NCI-H69 (cell line): ENCODE results near the gene ZYX.

ENCODE experiments used
- DNase-seq: peaks from one replicate; lab custom pipeline; 2025; lab: John Stamatoyannopoulos, UW

ZYX gene

DNA sequence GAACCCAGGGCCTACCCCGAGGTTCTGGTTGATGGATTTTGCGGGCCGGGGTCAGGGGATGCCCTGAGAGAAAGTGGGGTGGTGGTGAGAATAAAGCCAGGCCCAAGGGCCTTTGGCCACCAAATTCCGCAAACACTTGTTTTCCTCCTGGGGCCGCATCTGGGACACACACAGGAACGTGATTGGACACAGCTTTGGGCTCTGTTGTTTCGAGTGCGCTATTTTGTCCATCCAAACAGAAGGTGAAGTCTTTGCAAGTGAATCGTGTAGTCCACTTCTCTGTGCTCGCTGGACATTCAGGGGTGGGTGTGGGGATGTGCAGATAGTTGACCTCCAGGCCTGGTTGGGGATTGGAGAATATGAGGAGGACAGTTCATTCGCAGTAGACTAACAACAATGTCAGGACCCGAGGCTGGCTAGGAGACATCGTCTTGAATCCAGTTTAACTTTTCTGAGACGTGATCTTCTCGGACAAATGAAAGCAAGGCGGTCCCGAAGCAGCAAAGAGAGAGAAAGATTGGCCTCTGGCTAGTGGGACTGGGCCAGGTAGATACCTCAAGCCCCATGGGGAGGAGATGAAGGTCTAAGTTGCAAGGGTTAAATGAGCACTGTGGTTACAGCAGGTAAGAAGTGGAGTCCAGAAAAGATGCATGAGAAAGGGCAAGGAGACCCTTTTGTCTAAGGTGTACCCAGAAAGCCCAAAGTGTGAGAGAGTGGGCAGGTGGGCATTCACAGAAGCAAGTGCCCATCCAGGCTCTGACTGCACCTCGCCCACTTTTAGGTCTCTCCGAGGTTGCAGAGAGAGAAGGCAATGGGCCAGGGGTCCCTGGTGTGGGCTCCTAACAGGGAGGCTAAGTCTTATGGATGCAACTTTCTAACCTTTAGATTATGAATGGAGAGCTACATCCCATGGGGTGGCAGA lies 17.9 kb upstream of the ZYX start:
- DNase-seq = no peak

DNA sequence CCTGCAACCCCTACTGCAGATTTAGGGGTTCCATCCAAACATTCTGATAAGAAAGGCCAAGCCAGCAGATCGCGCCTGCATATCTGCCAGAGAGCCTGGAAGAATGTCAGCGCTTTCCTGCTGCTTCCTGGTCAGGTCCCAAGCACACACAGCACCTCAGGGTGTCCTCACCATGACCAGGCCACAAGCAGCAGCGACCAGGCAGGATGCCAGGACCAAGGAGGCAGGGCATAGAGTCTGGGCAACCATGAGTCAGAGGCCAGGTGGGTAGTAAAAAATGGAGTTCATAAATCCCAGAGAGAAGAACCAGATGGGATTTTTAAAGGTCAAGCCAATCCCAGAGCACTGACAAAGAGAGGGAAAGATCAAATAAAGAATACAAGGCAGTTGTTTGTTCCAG lies 13.2 kb upstream of the ZYX start:
- peak; percentile 35 for DNase-seq

DNA sequence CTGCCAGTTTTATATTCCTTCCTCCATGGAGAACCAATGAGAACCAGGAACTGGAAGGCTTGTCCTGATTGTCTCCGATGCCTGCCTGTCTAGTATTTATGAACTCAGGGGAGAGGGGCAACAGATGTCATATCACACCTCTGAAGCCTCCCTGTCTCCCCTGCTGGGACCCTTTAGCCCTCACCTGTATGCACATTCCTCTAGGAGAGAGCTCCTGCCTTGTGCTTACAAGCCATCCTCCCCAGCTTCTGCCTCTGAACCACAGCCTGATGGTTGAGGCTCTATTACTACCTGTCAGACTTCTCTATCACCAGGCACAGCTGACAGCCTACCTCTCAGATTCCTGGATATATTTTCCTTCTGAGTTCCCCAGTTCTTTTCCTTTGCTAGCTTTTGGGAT lies 12.8 kb upstream of the ZYX start:
- peak; percentile 31 for DNase-seq

DNA sequence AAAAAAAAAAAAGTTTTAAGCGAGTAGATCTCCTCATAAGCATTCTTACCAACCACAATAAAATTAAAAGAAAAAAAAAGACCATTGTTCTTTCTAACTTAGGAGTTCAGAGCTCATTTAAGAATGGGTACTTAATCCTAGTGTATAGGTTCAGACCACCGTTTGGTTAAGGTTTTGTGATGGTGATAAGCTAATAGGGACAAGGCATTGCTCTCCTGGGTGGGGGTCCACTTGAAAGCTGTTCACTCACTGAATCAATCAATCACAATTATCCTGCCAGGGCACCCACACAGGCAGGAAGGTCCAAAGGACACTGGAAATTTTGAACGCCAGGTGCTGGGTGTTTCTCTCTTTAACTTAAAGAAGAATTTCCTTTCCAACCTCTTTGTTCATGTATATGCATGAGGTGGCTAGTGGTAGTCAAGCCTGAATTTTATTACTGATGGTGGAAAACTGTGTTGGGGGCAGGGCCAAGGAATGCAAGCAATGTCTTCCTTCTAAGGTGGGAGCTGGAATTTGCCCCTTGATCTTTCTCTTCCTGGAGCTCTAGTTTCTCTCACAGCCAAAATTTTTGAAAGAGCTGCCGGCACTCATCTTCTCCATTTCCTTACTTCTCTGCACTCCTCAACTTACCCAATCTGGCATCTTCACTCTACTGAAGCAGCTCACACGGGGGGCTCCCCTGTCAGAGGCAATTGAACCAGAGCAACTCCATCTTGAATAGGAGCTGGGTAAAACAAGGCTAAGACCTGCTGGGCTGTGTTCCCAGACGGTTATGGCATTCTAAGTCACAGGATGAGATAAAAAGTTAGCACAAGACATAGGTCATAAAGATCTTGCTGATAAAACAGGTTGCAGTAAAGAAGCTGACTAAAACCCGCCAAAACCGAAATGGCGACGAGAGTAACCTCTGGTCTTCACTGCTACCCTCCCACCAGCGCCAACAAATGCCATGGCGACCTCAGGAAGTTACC lies 11.2 kb upstream of the ZYX start:
- no peak for DNase-seq

DNA sequence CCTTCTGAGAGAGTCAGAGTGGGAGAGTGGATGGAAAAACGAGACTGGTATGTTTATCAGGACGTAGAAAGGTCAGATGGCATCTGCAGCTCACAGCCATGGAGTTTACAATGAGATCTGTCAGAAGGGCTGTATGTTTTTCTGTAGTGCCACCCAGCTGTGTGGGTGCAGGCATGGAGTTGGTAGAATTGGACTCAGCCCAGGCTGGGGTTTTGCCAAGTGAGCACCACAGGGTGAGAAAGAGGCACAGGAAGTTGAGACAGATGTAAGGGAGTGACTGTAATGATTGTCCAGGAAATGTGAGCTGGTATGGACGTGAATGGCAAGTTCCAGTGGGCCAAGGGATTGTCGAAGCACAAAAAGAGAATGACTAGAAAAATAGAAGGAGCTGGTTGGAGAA lies 9.1 kb upstream of the ZYX start:
- peak; percentile 72 for DNase-seq

DNA sequence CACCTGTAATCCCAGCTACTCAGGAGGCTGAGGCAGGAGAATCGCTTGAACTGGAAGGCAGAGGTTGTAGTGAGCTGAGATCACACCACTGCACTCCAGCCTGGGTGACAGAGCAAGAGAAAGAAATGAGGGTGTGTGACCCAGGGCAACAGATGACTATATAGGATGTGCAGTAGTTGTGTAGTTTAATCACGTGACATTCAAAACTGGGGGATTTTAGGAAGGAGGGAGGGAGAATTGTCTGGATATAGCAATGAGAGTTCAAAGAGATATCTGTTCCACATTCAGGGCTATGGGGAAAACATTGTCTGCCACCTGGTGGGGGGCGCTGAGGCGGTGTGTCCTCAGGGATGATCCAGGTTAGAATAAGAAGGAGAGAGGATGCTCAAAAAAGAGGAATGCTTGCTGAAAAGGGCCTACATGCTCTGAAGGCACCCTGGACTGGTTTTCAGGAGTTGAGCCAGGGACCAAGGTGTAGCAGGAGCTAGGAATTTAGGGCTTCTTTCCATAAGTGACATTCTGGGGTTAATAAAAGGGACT lies 7.8 kb upstream of the ZYX start:
- no peak for DNase-seq

DNA sequence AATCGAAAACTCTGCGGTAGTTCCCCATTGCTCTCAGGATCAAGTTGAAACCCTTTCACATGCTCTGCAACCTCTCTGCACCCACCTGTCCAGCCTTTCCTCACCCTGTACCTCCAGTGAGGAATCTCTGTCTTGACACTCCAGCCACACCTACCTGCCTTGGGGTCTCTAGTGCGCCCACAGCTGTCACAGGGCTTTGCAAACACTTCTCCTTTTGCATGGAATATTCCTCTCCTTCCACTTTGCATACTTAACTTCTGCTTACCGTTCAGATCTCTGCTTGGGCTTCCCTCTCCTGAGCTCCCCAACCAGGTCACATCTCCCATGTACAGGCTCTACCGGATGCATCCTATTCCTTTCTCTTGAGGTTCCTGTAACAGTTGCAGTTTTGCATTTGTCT lies 6.6 kb upstream of the ZYX start:
- no peak for DNase-seq

DNA sequence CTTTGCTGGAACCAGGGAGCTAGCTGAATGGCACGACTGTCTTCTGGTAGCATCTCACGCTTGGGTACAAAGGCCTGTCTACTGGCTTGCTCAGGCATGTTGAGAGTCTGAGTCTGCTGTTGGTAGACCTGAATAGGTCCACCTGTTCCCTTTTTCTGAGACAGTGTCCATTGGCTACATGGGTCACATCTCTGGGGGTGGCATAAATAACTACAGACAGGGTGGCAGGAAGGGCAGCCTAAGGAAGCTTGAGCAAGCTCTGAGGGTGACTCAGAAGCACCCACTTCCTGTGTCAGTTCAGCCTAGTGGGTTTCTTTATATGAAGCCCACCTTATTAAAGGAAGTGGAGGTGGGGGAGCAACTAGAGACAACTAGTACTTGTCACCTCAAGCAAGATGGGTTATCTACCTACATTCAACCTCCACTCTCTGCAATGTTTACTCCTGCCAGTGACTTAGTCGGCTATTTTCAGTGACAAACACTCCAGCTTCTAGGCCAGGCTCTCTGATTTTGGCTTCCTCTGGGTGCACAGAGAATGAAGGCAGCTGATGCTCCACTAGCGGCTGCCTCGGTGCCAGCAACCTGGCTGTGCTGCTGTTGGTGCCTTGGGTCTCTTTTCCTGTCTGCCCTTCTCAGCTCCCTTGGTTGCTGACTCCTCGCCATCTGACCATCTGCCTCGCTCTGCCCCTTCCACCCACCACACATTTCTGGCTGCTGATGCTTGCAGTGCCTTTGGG lies 5.7 kb upstream of the ZYX start:
- DNase-seq = no peak

DNA sequence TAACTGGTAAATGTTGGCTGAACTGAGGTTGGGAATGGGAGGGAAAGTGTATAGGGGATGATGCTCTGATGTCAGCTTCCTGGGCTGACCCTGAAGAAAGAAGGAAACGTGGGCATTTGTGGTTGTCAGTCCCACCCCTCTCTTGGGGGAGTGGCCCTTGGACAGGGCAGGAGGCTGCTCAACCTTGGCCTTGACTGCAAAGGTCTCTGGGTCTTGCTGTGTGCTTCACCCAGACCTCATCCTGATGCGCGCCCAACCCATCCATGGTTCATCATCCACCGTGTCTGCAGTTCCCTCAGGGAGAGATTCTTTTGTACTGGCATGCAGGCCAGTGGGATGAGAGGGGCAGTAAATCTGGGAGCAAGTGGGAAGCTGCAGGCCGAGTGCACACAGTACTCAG lies 4.7 kb upstream of the ZYX start:
- DNase-seq = no peak

DNA sequence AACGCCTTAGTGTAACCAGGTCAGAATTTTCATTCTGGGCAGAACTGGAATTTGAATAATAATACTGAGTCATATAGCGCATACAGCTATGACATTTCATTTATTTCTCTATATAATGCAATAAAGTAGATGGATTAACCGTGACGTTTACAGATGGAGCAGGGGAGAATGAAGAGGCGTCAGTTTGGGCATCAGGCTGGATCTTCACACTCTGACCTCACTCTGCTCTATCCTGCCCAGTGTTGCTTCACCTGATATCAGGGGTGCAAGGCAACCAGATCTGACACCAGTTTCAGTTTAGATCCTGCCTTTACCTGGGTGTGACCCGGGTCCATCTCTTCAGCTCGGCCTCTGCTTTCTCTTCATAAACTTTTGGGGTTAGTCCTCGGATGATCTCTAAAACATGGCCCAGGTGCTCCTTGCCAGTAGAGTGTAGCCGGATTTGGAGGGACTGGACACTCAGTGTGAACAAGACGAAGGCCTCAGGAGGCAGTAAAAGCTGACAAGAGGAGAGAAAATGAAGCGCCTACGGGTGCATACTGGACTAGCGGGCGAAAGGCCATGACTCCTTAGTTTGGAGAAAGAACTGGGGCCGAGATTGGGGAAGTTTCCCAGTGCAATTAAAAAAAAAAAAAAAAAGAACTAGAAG lies 1.4 kb upstream of the ZYX start:
- no peak for DNase-seq

DNA sequence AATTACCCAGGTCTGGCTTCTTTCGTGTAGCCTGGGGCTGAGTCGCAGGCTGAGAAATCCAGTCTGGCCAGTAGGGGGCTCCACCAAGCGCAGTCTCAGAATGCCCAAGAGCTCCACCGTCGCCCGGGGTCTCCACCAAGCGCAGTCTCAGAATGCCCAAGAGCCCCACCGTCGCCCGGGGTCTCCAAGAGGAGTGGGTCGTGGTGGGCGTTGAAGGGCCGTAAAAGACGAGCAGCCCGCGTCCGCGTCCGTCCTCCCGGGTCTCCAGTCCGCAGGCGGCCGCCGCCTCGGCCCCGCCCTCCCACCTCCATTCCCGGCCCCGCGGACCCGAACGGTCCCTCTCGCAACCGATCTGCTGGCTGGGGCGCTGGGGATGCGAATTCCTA lies 892 bp upstream of the ZYX start:
- DNase-seq = peak; percentile 82

DNA sequence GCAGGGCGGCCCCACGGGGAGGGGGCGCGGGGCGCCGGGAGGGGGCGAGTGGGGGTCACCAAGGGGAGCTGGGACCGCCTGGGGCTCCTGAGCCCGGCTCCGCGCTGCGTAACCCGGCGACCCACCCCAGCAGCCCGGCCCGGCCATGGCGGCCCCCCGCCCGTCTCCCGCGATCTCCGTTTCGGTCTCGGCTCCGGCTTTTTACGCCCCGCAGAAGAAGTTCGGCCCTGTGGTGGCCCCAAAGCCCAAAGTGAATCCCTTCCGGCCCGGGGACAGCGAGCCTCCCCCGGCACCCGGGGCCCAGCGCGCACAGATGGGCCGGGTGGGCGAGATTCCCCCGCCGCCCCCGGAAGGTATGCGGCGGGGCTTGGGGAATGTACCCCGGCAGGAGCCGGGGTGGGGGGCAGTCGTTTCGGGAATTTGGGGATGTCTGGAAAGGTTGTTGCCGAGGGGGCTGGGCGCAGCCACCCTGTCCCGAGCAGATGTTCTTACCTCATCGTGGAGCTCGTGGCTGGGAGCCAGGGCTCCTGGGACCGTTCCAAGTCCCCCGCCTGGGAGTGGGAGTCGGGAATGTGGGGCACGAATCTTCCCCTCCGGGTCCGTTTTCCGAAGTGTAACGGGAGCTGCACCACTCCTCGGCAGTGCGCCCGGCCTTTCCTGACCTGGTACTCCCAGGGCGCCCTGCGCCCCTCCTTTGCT lies 431 bp downstream of the ZYX start:
- peak; percentile 74 for DNase-seq

DNA sequence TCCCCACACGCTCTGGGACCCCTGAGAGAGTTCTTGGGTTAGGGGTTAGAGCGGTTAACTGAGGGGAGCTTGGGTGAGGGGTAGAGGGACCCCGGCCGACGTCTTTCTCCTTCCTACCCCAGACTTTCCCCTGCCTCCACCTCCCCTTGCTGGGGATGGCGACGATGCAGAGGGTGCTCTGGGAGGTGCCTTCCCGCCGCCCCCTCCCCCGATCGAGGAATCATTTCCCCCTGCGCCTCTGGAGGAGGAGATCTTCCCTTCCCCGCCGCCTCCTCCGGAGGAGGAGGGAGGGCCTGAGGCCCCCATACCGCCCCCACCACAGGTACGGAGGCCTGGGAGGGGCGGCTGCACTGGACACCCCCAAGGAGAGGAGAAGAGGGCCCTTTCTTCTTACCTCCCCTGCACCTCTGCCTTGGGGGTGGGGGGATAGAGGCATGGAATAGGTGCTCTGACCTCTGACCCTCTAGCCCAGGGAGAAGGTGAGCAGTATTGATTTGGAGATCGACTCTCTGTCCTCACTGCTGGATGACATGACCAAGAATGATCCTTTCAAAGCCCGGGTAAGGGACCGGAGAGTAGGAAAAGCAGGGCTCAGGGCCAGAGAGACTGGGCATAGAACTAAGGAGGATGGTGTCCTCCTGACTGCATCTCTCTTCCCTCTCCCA lies 1.1 kb downstream of the ZYX start:
- no peak for DNase-seq

DNA sequence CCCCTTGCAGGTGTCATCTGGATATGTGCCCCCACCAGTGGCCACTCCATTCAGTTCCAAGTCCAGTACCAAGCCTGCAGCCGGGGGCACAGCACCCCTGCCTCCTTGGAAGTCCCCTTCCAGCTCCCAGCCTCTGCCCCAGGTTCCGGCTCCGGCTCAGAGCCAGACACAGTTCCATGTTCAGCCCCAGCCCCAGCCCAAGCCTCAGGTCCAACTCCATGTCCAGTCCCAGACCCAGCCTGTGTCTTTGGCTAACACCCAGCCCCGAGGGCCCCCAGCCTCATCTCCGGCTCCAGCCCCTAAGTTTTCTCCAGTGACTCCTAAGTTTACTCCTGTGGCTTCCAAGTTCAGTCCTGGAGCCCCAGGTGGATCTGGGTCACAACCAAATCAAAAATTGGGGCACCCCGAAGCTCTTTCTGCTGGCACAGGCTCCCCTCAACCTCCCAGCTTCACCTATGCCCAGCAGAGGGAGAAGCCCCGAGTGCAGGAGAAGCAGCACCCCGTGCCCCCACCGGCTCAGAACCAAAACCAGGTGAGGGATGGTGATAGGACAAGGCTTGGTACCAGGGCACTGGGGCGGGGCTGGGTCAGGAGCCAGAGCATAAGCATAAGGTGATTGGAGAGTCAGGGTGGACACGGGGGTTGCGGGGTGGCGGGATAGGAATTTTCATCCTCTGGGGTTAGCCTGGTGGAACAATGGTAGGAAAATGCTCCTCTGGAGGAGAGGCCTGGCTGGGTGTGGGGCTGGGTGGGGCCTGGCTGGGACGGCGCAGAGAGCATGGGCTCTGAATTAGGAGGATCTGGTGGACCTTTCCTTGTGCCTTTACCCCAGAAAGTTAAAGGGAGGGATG lies 1.9 kb downstream of the ZYX start:
- DNase-seq = no peak

DNA sequence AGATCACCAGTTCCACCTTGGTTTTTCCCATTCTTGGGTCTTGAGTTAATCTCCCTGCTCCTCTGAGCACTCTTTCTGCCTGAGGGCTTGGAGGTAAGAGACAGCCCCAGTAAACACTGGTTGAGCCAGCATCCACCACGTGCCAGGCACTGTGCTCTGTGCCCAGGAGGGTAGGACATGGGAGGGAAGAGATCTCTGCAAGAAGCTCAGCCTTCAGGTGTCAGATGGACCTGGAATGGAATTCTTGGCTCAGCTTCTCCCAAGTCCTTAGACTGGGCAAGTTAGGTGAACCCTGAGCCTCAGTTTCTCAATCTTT lies 2.5 kb downstream of the ZYX start:
- DNase-seq = no peak

DNA sequence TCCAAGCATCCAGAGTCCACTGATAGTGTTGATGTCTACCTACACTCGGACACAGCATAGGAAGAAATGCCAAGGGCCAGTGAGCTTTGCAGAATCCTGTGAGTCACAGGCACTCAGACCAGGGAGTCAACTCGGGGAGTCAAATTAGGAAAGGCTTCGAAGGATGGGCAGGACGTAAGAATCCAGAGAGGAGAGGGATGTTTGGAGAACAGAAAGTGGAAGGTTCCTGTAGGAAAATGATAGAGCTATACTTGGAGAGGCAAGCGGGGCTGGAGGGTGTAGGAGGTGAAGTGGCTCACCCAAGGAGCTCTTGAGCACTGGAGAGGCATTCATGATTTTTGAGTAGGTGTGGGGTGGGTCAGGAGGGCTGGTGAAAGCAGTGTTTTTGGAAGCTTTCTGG lies 3.0 kb downstream of the ZYX start:
- no peak for DNase-seq

DNA sequence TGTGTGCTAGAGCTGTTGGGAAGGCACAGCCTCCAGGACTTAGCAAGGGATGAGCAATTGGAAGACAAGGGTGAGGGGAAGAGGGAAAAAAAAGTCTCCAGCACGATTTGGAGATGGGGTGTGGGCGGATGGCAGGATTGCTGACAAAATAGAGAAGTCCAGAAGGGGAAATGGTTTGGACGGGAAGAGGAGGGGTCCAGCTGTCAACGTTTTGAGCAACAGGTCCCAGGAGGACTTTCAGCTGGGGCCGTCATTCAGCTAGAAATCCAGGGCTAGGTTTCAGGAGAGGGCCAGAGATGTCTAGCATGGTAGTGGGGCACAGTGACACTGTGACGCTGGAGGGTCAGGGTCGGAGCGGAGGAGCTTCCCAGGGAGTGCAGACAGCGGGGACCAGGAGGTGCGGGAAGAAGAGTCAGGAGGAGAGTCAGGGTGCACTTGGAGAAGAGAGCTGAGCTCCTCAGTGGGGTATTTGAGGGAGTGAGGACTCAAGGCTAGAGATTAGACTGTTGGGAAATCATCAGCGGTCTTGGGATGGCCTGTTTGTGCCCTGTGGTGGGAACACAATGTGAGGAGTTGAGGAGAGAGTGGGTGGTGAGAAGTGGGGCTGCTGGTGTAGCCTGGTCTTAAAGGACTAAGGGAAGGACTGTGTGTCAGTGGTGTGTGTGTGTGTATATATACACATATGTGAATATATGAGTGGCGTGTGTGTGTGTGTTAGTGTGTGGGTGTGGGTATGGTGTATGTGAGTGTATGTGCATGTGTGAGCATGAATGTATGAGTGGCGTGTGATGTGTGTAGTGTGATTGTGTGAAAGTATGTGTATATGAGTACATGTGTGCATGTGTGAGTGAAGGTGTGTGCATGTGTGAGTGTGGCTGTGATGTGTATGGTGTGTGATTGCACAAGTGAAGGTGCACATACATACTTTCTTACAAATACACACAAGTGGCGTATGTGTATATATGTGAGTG lies 3.8 kb downstream of the ZYX start:
- DNase-seq = no peak
